IPS DF 4.7 (cell line): Measurements from ENCODE around the gene GLRA1.
"Not testable (repeated sequence)": the region's sequence is repeated elsewhere in the genome, so short reads cannot be mapped to it uniquely, and the experiment has no call there.

ENCODE experiments used
- DNase-seq: peaks from one replicate; pipeline ENCODE4 v3.0.0-alpha.2; 2013; ENCODE audit warnings: low spot score; ENCODE audit errors: extremely low read depth

GLRA1 gene

GRCh38 chr5:151885138-151885908, 39.3 kb downstream of the GLRA1 start:
- DNase-seq = no peak

- DNase-seq = no peak
These were observed 42.9 kb downstream of the GLRA1 start for GRCh38 chr5:151881621-151882225.

- DNase-seq = no peak
These were observed 44.3 kb downstream of the GLRA1 start for GRCh38 chr5:151880324-151880723.

- no peak for DNase-seq
These were observed 51.0 kb downstream of the GLRA1 start for GRCh38 chr5:151873701-151874100.

GRCh38 chr5:151872701-151873100, 52.0 kb downstream of the GLRA1 start:
- DNase-seq = no peak

- no peak for DNase-seq
These were observed 53.8 kb downstream of the GLRA1 start for GRCh38 chr5:151870820-151871219.

- no peak for DNase-seq
These were observed 54.4 kb downstream of the GLRA1 start for GRCh38 chr5:151870271-151870670.

GRCh38 chr5:151869843-151870242, 54.8 kb downstream of the GLRA1 start:
- DNase-seq = no peak

GRCh38 chr5:151868451-151868850, 56.2 kb downstream of the GLRA1 start:
- DNase-seq = no peak

GRCh38 chr5:151864061-151864748, 60.4 kb downstream of the GLRA1 start:
- no peak for DNase-seq

- no peak for DNase-seq
These were observed 61.1 kb downstream of the GLRA1 start for GRCh38 chr5:151863566-151863965.

- DNase-seq = no peak
These were observed 61.7 kb downstream of the GLRA1 start for GRCh38 chr5:151862811-151863472.

- not testable (repeated sequence) for DNase-seq
These were observed 63.8 kb downstream of the GLRA1 start for GRCh38 chr5:151860867-151861266.

GRCh38 chr5:151856861-151857260, 67.8 kb downstream of the GLRA1 start:
- no peak for DNase-seq

- no peak for DNase-seq
These were observed 69.0 kb downstream of the GLRA1 start for GRCh38 chr5:151855701-151856100.

GRCh38 chr5:151847871-151848270, 76.8 kb downstream of the GLRA1 start:
- DNase-seq = no peak

GRCh38 chr5:151846765-151847164, 77.9 kb downstream of the GLRA1 start:
- DNase-seq = no peak

GRCh38 chr5:151832843-151833242, 91.8 kb downstream of the GLRA1 start:
- DNase-seq = not testable (repeated sequence)

- DNase-seq = no peak
These were observed 95.3 kb downstream of the GLRA1 start for GRCh38 chr5:151829370-151829769.

- peak; percentile 44 for DNase-seq
These were observed 99.2 kb downstream of the GLRA1 start for GRCh38 chr5:151825445-151825844.

- no peak for DNase-seq
These were observed 102.5 kb downstream of the GLRA1 start for GRCh38 chr5:151822141-151822540.

GRCh38 chr5:151820903-151821302, 103.7 kb downstream of the GLRA1 start:
- DNase-seq = no peak
